Astrocyte of the cerebellum (primary cell): ENCODE measurements around the gene FYN.

Experiments used
- DNase-seq: peaks from one replicate; pipeline ENCODE4 v3.0.0-alpha.2; 2011; ENCODE audit warnings: low read depth
- H3K4me3 ChIP-seq: 2 replicates; pipeline ENCODE4 v1.5.1; 2011; ENCODE audit warnings: mild to moderate bottlenecking, low read depth, low read length, moderate library complexity
- in situ Hi-C: cut with HindIII; loops from 2 replicates; pipeline ENCODE4 v1.10.0; 2017; ENCODE audit warnings: low sequenced_read_pairs
- TF ChIP-seq, protein P1 (sequence below): IDR thresholded peaks from 2 replicates; pipeline ENCODE4 v1.5.1; 2012; ENCODE audit warnings: low read length, low read depth, moderate library complexity, mild to moderate bottlenecking; ENCODE audit errors: missing control alignments

Gene FYN

DNA sequence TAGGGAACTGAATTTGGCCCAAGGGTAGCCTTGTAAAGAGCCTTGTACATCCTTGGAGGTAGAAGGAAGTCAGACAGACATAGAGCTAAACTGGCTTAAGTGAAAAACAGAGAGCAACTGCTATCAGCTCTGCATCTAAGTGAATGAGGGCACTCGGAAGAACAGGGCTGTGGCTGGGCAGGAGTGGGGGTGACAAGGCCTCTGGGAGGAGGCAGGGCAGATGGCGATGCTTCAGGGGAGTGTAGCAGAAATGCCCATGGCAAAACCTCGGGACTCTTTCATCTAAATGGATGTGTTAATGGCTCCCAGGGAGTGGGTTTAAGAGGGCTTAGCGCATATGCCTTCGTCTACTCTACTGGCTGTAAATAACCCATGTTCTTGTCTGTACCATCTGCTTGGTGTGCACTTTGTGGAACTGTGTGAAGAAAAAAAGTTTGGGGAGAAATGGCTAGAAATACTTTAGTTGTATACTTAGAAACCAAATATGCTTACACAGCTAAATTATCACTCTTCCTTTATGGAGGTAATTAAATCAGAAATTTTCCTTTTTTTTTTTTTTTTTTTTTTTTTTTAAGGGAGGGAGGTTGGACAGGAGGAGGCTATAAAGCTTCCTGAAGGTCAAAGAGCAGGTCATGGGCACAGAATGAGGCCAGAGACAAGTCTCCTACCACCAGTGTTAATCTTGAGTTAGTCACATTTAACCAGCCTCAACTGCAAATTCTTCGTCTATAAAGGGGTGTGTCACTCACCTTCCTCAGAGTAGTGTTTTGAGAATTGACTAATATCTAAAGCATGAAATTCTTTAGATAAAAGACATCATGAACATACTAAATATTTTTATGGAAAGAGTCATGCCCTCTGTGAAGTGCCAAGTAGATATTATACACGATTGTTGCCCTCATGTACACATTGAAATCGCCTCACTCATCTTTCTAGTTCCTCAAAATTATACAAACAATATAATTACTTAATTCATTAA, 60.9 kb downstream of the FYN start:
- in situ Hi-C loops, result no loop called here
- TF ChIP-seq, protein P1, sequence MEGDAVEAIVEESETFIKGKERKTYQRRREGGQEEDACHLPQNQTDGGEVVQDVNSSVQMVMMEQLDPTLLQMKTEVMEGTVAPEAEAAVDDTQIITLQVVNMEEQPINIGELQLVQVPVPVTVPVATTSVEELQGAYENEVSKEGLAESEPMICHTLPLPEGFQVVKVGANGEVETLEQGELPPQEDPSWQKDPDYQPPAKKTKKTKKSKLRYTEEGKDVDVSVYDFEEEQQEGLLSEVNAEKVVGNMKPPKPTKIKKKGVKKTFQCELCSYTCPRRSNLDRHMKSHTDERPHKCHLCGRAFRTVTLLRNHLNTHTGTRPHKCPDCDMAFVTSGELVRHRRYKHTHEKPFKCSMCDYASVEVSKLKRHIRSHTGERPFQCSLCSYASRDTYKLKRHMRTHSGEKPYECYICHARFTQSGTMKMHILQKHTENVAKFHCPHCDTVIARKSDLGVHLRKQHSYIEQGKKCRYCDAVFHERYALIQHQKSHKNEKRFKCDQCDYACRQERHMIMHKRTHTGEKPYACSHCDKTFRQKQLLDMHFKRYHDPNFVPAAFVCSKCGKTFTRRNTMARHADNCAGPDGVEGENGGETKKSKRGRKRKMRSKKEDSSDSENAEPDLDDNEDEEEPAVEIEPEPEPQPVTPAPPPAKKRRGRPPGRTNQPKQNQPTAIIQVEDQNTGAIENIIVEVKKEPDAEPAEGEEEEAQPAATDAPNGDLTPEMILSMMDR, result no peak
- H3K4me3 ChIP-seq, result no peak overlapping the region
- DNase-seq, result no peak

- H3K4me3 ChIP-seq, result no peak overlapping the region
- DNase-seq, result no peak
- TF ChIP-seq, protein P1, result no peak
- in situ Hi-C loops, result no loop called here
These were observed 62.7 kb downstream of the FYN start for GRCh38 chr6:111810294-111811131.

- H3K4me3 ChIP-seq, result no peak overlapping the region
- in situ Hi-C loops, result no loop called here
- TF ChIP-seq, protein P1, result no peak
- DNase-seq, result no peak
These were observed 63.5 kb downstream of the FYN start for GRCh38 chr6:111809766-111810165.

DNA sequence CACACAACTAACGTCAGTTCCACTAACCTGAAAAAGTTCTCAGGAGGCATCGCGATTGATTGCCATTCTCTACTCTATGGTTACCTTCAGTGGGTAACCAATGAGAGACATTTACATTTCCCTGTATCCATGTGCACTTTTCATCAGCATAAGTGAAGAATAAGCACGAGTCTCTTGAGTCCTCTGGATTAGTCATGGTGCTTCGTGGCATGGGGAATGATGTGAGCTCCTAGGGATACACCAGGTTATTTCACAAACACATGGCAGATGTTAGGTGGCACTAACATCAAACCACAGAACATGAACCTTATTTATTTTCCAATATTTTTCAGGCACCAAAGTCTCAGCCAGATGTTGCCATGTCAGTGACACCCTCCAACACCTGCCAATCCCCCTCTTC, 64.0 kb downstream of the FYN start:
- no peak for DNase-seq
- TF ChIP-seq, protein P1, result no peak
- in situ Hi-C loops, result no loop called here
- no peak overlapping the region for H3K4me3 ChIP-seq

DNA sequence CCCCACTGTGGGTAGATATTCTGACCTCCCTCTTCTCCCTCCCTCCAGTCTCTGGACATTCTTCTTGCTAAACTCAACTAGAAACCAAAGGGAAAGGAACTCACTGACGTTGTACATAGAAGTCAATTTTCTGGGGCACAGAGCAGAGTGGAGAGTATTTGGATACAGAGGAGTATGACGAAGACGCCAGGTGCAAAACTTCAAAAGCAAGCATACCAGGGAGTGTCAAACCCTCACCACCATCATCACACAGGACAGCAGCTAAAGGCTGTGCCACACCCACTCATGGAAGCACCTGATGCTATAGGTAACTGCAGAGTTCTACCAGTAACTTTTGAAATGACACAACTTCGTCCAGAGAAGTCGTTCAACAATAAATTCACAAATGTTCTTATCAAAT, 64.8 kb downstream of the FYN start:
- DNase-seq, result no peak
- no peak overlapping the region for H3K4me3 ChIP-seq
- TF ChIP-seq, protein P1, result no peak
- in situ Hi-C loops, result no loop called here
